ENCODE measurements around the gene MZT1.

MZT1 gene

GRCh38 chr13:72751220-72751619 lies 23.8 kb upstream of the MZT1 start:
- Histone ChIP-seq H3F3A (ENCODE audit: low read depth) (no peaks in the 10 kb centered on the region), H3K36me3 (ENCODE audit: insufficient read depth, low read length) (peaks cover 86% of the 10 kb centered on the region; the same call in 1 of the 2 replicates), H3K9ac (ENCODE audit: low read depth, low read length, poor library complexity, severe bottlenecking) (no peak overlapping the region), H3K79me2 (ENCODE audit: insufficient read depth, low read length) (peaks cover 17% of the 10 kb centered on the region), H3K4me2 (ENCODE audit: low read depth, low read length, poor library complexity, severe bottlenecking) (no peak overlapping the region), H2AFZ (ENCODE audit: low read length) (no peak overlapping the region), H3K9me3 (ENCODE audit: insufficient read depth, low read depth, low read length) (no peaks in the 10 kb centered on the region), H3K27me3 (ENCODE audit: insufficient read depth, low read length, poor library complexity, severe bottlenecking) (no peaks in the 10 kb centered on the region), H3K9me2 (replicated peaks; ENCODE audit: low read depth, low read length) (no peaks in the 10 kb centered on the region), H3K4me3 (ENCODE audit: low read length, poor library complexity, severe bottlenecking) (no peak overlapping the region), H4K20me1 (ENCODE audit: insufficient read depth, low read length, poor library complexity, severe bottlenecking) (peaks cover 13% of the 10 kb centered on the region), H3K4me1 (ENCODE audit: insufficient read depth, low read length, poor library complexity, severe bottlenecking) (no peaks in the 10 kb centered on the region)
- TF ChIP-seq CTCF (conservative IDR thresholded peaks at IDR 0.05; ENCODE audit: low read length) = no peak
- TF ChIP-seq EZH2phosphoT487 (IDR thresholded peaks at IDR 0.05; ENCODE audit: borderline replicate concordance) = no peak

- peaks cover 70% of the 10 kb centered on the region; the same call in 1 of the 2 replicates for H3K36me3 ChIP-seq (ENCODE audit: insufficient read depth, low read length)
Observed at GRCh38 chr13:72745260-72745659, 17.8 kb upstream of the MZT1 start.

GRCh38 chr13:72740015-72740414 lies 12.6 kb upstream of the MZT1 start:
- Histone ChIP-seq H3K36me3 (ENCODE audit: insufficient read depth, low read length) (peaks cover 45% of the 10 kb centered on the region; the same call in 1 of the 2 replicates), H3F3A (ENCODE audit: low read depth) (no peaks in the 10 kb centered on the region), H3K9ac (ENCODE audit: low read depth, low read length, poor library complexity, severe bottlenecking) (no peak overlapping the region)

More at GRCh38 chr13:72745260-72745659, 17.8 kb upstream of the MZT1 start:
- Histone ChIP-seq H4K20me1 (ENCODE audit: insufficient read depth, low read length, poor library complexity, severe bottlenecking) (peaks cover 6% of the 10 kb centered on the region), H2AFZ (ENCODE audit: low read length) (no peak overlapping the region), H3K9me2 (replicated peaks; ENCODE audit: low read depth, low read length) (no peaks in the 10 kb centered on the region), H3K79me2 (ENCODE audit: insufficient read depth, low read length) (peaks cover 35% of the 10 kb centered on the region), H3K9me3 (ENCODE audit: insufficient read depth, low read depth, low read length) (no peaks in the 10 kb centered on the region), H3K4me2 (ENCODE audit: low read depth, low read length, poor library complexity, severe bottlenecking) (no peak overlapping the region), H3K4me3 (ENCODE audit: low read length, poor library complexity, severe bottlenecking) (no peak overlapping the region), H3K4me1 (ENCODE audit: insufficient read depth, low read length, poor library complexity, severe bottlenecking) (no peaks in the 10 kb centered on the region), H3F3A (ENCODE audit: low read depth) (no peaks in the 10 kb centered on the region), H3K9ac (ENCODE audit: low read depth, low read length, poor library complexity, severe bottlenecking) (no peak overlapping the region), H3K27me3 (ENCODE audit: insufficient read depth, low read length, poor library complexity, severe bottlenecking) (no peaks in the 10 kb centered on the region)
- TF ChIP-seq EZH2phosphoT487 (IDR thresholded peaks at IDR 0.05; ENCODE audit: borderline replicate concordance) (no peak), CTCF (conservative IDR thresholded peaks at IDR 0.05; ENCODE audit: low read length) (no peak)

More at GRCh38 chr13:72740015-72740414, 12.6 kb upstream of the MZT1 start:
- H3K27me3 ChIP-seq (ENCODE audit: insufficient read depth, low read length, poor library complexity, severe bottlenecking) = no peaks in the 10 kb centered on the region
- no peaks in the 10 kb centered on the region for H3K9me2 ChIP-seq (replicated peaks; ENCODE audit: low read depth, low read length)
- H4K20me1 ChIP-seq (ENCODE audit: insufficient read depth, low read length, poor library complexity, severe bottlenecking) = no peaks in the 10 kb centered on the region
- TF ChIP-seq CTCF (conservative IDR thresholded peaks at IDR 0.05; ENCODE audit: low read length) (no peak), EZH2phosphoT487 (IDR thresholded peaks at IDR 0.05; ENCODE audit: borderline replicate concordance) (no peak)
- peak overlapping the region; percentile 6 for H3K4me2 ChIP-seq (ENCODE audit: low read depth, low read length, poor library complexity, severe bottlenecking)
- peaks cover 4% of the 10 kb centered on the region for H3K4me1 ChIP-seq (ENCODE audit: insufficient read depth, low read length, poor library complexity, severe bottlenecking)
- no peak overlapping the region for H2AFZ ChIP-seq (ENCODE audit: low read length)
- peaks cover 61% of the 10 kb centered on the region for H3K79me2 ChIP-seq (ENCODE audit: insufficient read depth, low read length)
- no peaks in the 10 kb centered on the region for H3K9me3 ChIP-seq (ENCODE audit: insufficient read depth, low read depth, low read length)
- H3K4me3 ChIP-seq (ENCODE audit: low read length, poor library complexity, severe bottlenecking) = no peak overlapping the region

Data from Loucy (cell line).